Gastroesophageal sphincter (tissue), 3 donors: ENCODE results near the gene HRH1.

Experiments
- CTCF ChIP-seq, 4 experiments: fragments of 200-600 bp in 2 of 4; fragments of 450-650 bp in 2 of 4; sonication (generic) in 1 of 4; IDR thresholded peaks; one replicate each; pipeline ENCODE4 v1.5.1; 2017 to 2019; ENCODE audit warnings: antibody characterized with exemption in 4 of 4, mild to moderate bottlenecking in 2 of 4, moderate library complexity in 2 of 4
- EP300 ChIP-seq: sonication (generic); formaldehyde crosslinking; IDR thresholded peaks from one replicate; pipeline ENCODE4 v1.6.1; 2017; ENCODE audit warnings: antibody characterized with exemption, mild to moderate bottlenecking
- POLR2A ChIP-seq, 2 donors: fragments of 450-650 bp; IDR thresholded peaks; one replicate each; pipeline ENCODE4 v1.6.1; 2017; ENCODE audit warnings: antibody characterized with exemption in 2 of 2, mild to moderate bottlenecking in 2 of 2, moderate library complexity in 1 of 2

DNA sequence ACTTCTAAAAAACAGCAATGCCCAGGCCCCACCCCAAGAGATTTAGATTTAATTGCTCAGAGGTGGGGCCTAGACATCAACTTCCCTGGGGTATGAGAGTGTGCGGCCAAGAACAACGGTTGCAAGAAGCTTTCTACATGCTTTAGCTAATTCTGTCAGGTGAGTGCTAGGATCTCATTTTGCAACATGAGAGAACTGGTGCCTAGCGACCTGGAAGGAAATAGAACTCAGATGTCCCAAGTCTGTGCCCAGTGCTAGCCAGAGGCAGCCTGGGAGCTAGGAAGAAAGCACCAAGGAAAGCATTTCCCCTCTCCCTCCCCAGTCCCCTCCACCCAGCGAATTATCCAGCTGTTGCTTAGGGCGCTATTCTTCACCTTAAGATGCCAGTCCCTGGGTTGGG lies 22.9 kb upstream of the HRH1 start:
- TF ChIP-seq CTCF (IDR thresholded peaks at IDR 0.05) (no peak), POLR2A (IDR thresholded peaks at IDR 0.05) (no peak), EP300 (no peak)
